Neural progenitor cell (in vitro differentiated cells): Measurements from ENCODE around the gene ZNF462.
"Not testable (repeated sequence)": the region's sequence is repeated elsewhere in the genome, so short reads cannot be mapped to it uniquely, and the experiment has no call there.

Source experiments
- EZH2 ChIP-seq: fragments of 200-600 bp; sonication (generic); IDR thresholded peaks from 2 replicates; pipeline ENCODE4 v1.6.1; 2017; ENCODE audit warnings: antibody characterized with exemption, mild to moderate bottlenecking, moderate library complexity
- TF ChIP-seq, protein P1 (sequence below): fragments of 200-600 bp; sonication (generic); IDR thresholded peaks from 2 replicates; pipeline ENCODE4 v1.5.1; 2017; ENCODE audit warnings: antibody characterized with exemption, mild to moderate bottlenecking

GRCh38 chr9:106989904-106990303, 126.9 kb downstream of the ZNF462 start:
- TF ChIP-seq, protein P1, sequence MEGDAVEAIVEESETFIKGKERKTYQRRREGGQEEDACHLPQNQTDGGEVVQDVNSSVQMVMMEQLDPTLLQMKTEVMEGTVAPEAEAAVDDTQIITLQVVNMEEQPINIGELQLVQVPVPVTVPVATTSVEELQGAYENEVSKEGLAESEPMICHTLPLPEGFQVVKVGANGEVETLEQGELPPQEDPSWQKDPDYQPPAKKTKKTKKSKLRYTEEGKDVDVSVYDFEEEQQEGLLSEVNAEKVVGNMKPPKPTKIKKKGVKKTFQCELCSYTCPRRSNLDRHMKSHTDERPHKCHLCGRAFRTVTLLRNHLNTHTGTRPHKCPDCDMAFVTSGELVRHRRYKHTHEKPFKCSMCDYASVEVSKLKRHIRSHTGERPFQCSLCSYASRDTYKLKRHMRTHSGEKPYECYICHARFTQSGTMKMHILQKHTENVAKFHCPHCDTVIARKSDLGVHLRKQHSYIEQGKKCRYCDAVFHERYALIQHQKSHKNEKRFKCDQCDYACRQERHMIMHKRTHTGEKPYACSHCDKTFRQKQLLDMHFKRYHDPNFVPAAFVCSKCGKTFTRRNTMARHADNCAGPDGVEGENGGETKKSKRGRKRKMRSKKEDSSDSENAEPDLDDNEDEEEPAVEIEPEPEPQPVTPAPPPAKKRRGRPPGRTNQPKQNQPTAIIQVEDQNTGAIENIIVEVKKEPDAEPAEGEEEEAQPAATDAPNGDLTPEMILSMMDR: not testable (repeated sequence)
- not testable (repeated sequence) for TF ChIP-seq EZH2
